ENCODE data around the gene PNPLA8. TPM values are rescaled to one million over a fixed set of nuclear protein-coding genes. Genes with fewer than 3 reads are reported as not detected.

Gene PNPLA8
- total RNA-seq, 1 donor from 2014 or later, result 23.1 TPM

DNA sequence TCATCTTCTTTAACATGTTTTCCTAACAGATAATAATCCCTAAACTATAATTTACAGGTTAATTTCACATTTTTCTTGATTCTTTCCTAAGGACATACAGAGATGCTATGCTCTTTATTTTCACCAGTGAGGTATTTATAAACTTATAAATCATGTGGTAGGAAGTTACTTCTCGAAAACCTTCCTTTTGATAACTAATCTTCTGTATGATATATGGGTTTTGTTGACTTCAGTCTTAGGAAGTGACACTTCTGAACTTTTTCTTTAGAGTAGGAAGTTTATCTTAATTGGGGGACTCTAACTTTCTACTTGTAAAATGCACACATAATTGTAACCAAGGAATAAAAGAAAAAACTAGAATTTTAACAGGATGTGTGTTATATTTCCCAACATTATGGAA lies 9.8 kb upstream of the PNPLA8 start:
- Mint-ChIP-seq H3K9me3 (ENCODE audit: unreplicated experiment) (peaks cover 6% of the 10 kb centered on the region), H3K4me3 (ENCODE audit: unreplicated experiment) (no peak overlapping the region), H3K27ac (ENCODE audit: unreplicated experiment) (no peak overlapping the region)

DNA sequence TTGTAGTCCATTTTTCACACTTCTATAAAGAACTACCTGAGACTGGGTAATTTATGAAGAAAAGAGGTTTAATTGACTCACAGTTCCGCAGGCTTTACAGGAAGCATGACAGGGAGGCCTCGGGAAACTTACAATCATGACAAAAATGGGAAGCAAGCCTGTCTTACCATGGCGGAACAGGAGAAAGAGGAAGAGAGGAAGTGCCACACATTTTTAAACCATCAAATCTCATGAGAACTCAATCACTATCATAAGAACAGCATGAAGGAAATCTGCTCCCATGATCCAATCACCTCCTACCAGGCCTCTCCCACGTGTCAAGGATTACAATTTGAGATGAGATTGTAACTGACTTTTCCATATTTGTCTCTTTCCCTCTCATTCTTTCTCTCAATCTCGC lies 9.3 kb upstream of the PNPLA8 start:
- H3K27ac Mint-ChIP-seq (ENCODE audit: unreplicated experiment), result no peak overlapping the region
- FAIRE-seq, result no peak

More for the DNA sequence above, 9.8 kb upstream of the PNPLA8 start:
- Histone ChIP-seq H3K27me3 (ENCODE audit: insufficient read depth, low read length) (no peaks in the 10 kb centered on the region), H3K79me2 (ENCODE audit: insufficient read depth, low read length) (no peaks in the 10 kb centered on the region), H3K4me2 (ENCODE audit: low read length) (no peak overlapping the region), H3K4me3 (ENCODE audit: insufficient read depth, low read depth, low read length) (no peak overlapping the region), H2AFZ (ENCODE audit: low read depth, low read length) (no peak overlapping the region), H3K4me1 (ENCODE audit: insufficient read depth, low read length) (no peaks in the 10 kb centered on the region), H3K36me3 (ENCODE audit: insufficient read depth, low read length) (no peaks in the 10 kb centered on the region), H3K9ac (ENCODE audit: low read length) (no peak overlapping the region), H3K9me3 (ENCODE audit: insufficient read depth, low read depth, low read length) (no peaks in the 10 kb centered on the region), H3K27ac (ENCODE audit: low read depth, low read length) (no peak overlapping the region), H4K20me1 (ENCODE audit: insufficient read depth, low read length) (no peaks in the 10 kb centered on the region)
- no peaks in the 10 kb centered on the region for H3K36me3 Mint-ChIP-seq (ENCODE audit: low read depth, unreplicated experiment)
- no peak for DNase-seq (ENCODE audit: low read depth)
- FAIRE-seq, result no peak
- H3K27me3 Mint-ChIP-seq (ENCODE audit: low read depth, unreplicated experiment), result no peaks in the 10 kb centered on the region
- no peaks in the 10 kb centered on the region for H3K4me1 Mint-ChIP-seq (ENCODE audit: low read depth, unreplicated experiment)
- TF ChIP-seq, protein P1, sequence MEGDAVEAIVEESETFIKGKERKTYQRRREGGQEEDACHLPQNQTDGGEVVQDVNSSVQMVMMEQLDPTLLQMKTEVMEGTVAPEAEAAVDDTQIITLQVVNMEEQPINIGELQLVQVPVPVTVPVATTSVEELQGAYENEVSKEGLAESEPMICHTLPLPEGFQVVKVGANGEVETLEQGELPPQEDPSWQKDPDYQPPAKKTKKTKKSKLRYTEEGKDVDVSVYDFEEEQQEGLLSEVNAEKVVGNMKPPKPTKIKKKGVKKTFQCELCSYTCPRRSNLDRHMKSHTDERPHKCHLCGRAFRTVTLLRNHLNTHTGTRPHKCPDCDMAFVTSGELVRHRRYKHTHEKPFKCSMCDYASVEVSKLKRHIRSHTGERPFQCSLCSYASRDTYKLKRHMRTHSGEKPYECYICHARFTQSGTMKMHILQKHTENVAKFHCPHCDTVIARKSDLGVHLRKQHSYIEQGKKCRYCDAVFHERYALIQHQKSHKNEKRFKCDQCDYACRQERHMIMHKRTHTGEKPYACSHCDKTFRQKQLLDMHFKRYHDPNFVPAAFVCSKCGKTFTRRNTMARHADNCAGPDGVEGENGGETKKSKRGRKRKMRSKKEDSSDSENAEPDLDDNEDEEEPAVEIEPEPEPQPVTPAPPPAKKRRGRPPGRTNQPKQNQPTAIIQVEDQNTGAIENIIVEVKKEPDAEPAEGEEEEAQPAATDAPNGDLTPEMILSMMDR (IDR thresholded peaks at IDR 0.05; ENCODE audit: insufficient read depth, low read depth, low read length), result no peak
- no peak for TF ChIP-seq EZH2 (IDR thresholded peaks at IDR 0.05; ENCODE audit: insufficient read depth, low read length)

DNA sequence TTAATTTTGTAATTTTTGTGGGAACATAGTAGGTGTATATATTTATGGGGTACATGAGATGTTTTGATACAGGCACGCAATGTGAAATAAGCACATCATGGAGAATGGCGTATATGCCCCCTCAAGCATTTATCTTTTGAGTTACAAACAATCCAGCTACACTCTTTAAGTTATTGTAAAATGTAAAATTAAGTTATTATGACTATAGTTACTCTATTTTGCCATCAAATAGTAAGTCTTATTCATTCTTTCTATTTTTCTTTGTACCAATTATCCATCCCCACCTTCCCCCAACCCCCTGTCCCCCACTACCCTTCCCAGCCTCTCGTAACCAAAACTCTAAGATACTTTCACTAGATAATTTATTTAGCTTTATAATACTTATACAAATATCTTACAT lies 7.8 kb upstream of the PNPLA8 start:
- no peaks in the 10 kb centered on the region for H3K79me2 ChIP-seq (ENCODE audit: insufficient read depth, low read length)
- no peaks in the 10 kb centered on the region for H3K4me1 ChIP-seq (ENCODE audit: insufficient read depth, low read length)
- no peak overlapping the region for H3K4me3 Mint-ChIP-seq (ENCODE audit: unreplicated experiment)
- H3K27ac Mint-ChIP-seq (ENCODE audit: unreplicated experiment), result no peak overlapping the region
- peaks cover 3% of the 10 kb centered on the region for H3K4me1 Mint-ChIP-seq (ENCODE audit: low read depth, unreplicated experiment)
- no peak overlapping the region for H3K27ac ChIP-seq (ENCODE audit: low read depth, low read length)
- H3K27me3 Mint-ChIP-seq (ENCODE audit: low read depth, unreplicated experiment), result no peaks in the 10 kb centered on the region
- H3K9me3 Mint-ChIP-seq (ENCODE audit: unreplicated experiment), result no peaks in the 10 kb centered on the region
- H3K27me3 ChIP-seq (ENCODE audit: insufficient read depth, low read length), result no peaks in the 10 kb centered on the region
- FAIRE-seq (no peak), DNase-seq (ENCODE audit: low read depth) (no peak)
- no peaks in the 10 kb centered on the region for H3K36me3 Mint-ChIP-seq (ENCODE audit: low read depth, unreplicated experiment)
- no peak overlapping the region for H3K4me2 ChIP-seq (ENCODE audit: low read length)
- H3K9ac ChIP-seq (ENCODE audit: low read length), result no peak overlapping the region
- no peaks in the 10 kb centered on the region for H4K20me1 ChIP-seq (ENCODE audit: insufficient read depth, low read length)
- H3K9me3 ChIP-seq (ENCODE audit: insufficient read depth, low read depth, low read length), result no peaks in the 10 kb centered on the region
- H3K4me3 ChIP-seq (ENCODE audit: insufficient read depth, low read depth, low read length), result no peak overlapping the region
- H2AFZ ChIP-seq (ENCODE audit: low read depth, low read length), result no peak overlapping the region
- no peaks in the 10 kb centered on the region for H3K36me3 ChIP-seq (ENCODE audit: insufficient read depth, low read length)
- TF ChIP-seq, protein P1 (IDR thresholded peaks at IDR 0.05; ENCODE audit: insufficient read depth, low read depth, low read length), result no peak
- no peak for TF ChIP-seq EZH2 (IDR thresholded peaks at IDR 0.05; ENCODE audit: insufficient read depth, low read length)

More for the DNA sequence above, 9.3 kb upstream of the PNPLA8 start:
- no peaks in the 10 kb centered on the region for H3K27me3 ChIP-seq (ENCODE audit: insufficient read depth, low read length)
- no peak overlapping the region for H2AFZ ChIP-seq (ENCODE audit: low read depth, low read length)
- no peaks in the 10 kb centered on the region for H3K36me3 ChIP-seq (ENCODE audit: insufficient read depth, low read length)
- H3K27ac ChIP-seq (ENCODE audit: low read depth, low read length), result no peak overlapping the region
- no peak overlapping the region for H3K9ac ChIP-seq (ENCODE audit: low read length)
- H3K79me2 ChIP-seq (ENCODE audit: insufficient read depth, low read length), result no peaks in the 10 kb centered on the region
- no peak overlapping the region for H3K4me3 ChIP-seq (ENCODE audit: insufficient read depth, low read depth, low read length)
- no peaks in the 10 kb centered on the region for H3K4me1 Mint-ChIP-seq (ENCODE audit: low read depth, unreplicated experiment)
- H3K4me3 Mint-ChIP-seq (ENCODE audit: unreplicated experiment), result no peak overlapping the region
- H4K20me1 ChIP-seq (ENCODE audit: insufficient read depth, low read length), result no peaks in the 10 kb centered on the region
- no peaks in the 10 kb centered on the region for H3K36me3 Mint-ChIP-seq (ENCODE audit: low read depth, unreplicated experiment)
- H3K27me3 Mint-ChIP-seq (ENCODE audit: low read depth, unreplicated experiment), result no peaks in the 10 kb centered on the region
- no peak for TF ChIP-seq EZH2 (IDR thresholded peaks at IDR 0.05; ENCODE audit: insufficient read depth, low read length)
- TF ChIP-seq, protein P1 (IDR thresholded peaks at IDR 0.05; ENCODE audit: insufficient read depth, low read depth, low read length), result no peak
- H3K4me1 ChIP-seq (ENCODE audit: insufficient read depth, low read length), result no peaks in the 10 kb centered on the region
- peaks cover 6% of the 10 kb centered on the region for H3K9me3 Mint-ChIP-seq (ENCODE audit: unreplicated experiment)
- no peaks in the 10 kb centered on the region for H3K9me3 ChIP-seq (ENCODE audit: insufficient read depth, low read depth, low read length)
- DNase-seq (ENCODE audit: low read depth), result no peak
- no peak overlapping the region for H3K4me2 ChIP-seq (ENCODE audit: low read length)
